ENCODE results near the gene ZCCHC13.
"Not testable (repeated sequence)": the region's sequence is repeated elsewhere in the genome, so short reads cannot be mapped to it uniquely, and the experiment has no call there.

Gene ZCCHC13

DNA sequence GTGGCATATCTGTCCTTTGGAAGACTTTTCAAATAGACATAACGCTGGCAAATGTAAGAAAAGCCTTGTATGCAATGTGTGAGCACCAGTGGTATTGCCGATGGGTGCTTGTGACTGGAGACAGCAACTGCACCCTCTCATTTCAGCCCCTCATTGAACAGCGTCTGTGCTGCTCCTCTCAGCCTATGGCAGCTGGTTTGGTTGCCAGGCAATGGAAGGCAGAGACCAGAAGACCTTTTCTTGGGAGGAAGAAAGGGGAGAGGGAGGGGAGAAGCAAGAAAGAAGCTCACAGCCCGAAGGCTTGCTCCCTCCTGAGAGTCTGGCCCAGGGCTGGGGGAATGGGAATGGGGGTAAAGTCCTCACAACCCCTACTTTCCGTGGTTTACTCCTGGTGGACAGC lies 20.2 kb downstream of the ZCCHC13 start:
- DNase-seq (ENCODE audit: low read depth): no peak

DNA sequence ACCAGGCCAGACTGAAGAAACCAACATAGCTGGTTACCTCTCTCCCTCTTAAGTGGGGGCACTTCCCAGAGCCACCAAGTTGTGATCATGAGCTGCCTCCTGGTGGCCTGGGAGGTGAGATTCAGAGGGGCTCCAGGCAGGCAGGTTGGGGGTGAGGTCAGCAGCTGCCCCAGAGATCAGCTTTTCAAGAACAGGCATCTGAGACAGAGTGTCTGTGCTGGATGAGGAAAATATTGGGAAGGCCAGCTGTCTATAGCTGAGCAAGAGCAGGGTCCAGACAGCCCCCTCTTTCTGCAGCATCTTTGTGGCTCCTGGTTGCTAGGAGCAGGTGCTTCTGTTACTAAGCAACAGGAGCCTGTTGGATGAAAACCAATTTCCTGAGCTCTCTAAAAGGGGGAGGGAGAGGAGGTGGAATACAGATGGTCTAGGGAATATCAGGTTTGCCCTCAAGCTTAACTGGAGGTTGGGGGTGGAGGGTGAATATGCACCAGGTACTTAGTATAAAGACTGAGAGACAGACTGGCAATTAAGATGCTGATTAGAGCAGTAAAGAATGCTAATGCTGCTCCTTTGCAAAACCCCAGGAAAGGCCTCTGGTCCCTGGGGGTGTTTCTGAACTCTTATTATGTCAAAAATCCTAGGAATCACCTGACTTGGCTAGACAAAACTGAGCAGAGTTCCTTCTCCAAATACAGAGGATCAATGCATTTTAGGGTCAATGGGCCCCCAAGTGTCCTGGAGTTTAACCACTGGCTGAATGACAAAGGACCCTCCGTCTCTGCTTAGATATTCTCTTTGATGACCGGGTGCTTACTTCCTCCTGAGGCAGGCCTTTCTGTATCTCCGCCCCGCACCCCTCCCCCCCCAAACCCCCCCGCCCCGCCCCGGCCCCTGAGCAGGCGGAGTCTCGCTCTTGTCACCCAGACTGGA lies 21.4 kb downstream of the ZCCHC13 start:
- DNase-seq (ENCODE audit: low read depth): no peak

- no peak for DNase-seq (ENCODE audit: low read depth)
These were observed 34.9 kb downstream of the ZCCHC13 start for GRCh38 chrX:74338852-74339251.

DNA sequence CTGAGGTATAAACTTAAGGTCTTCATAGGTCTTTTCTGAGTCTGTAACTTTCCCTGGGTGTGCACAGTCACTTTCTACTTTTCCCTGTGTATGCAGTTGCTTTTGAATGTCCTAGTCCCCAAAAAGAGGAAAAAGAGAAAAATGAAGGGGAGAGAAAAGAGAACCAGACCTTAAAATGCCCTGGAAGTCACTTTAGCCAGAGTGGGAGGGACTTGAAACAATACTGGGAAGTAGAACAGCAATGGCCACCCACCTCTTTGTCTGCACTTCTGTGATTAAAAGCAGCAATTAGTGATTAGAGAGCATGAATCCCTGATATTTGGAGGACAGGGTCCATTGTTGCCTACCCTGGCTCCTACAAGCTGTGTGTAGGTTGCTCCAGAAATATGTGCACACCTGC lies 36.1 kb downstream of the ZCCHC13 start:
- DNase-seq (ENCODE audit: low read depth): no peak

GRCh38 chrX:74342211-74342610 lies 38.2 kb downstream of the ZCCHC13 start:
- not testable (repeated sequence) for DNase-seq (ENCODE audit: low read depth)

GRCh38 chrX:74343343-74344279 lies 39.6 kb downstream of the ZCCHC13 start:
- no peak for DNase-seq (ENCODE audit: low read depth)

- DNase-seq (ENCODE audit: low read depth): no peak
These were observed 40.3 kb downstream of the ZCCHC13 start for GRCh38 chrX:74344280-74344622.

DNA sequence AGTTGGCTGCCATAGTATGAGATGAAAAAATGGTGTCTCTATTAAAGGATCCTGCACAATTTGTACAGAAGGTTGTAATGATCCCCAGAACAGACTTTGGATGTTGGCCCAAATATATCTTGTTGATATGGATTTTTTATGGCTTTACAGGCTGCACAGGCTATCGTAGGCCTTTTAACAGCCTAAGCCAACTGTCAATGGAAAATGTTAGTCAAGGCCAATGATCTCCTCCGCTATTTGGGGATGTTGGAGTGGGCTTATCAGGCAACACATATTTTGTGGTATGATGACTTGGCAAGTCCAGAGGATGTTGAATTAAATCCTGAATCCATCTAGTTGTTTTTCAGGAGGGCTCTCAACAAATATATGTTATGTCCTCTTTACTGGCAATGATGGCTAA lies 42.1 kb downstream of the ZCCHC13 start:
- DNase-seq (ENCODE audit: low read depth): no peak

GRCh38 chrX:74349387-74349786 lies 45.4 kb downstream of the ZCCHC13 start:
- no peak for DNase-seq (ENCODE audit: low read depth)

GRCh38 chrX:74351760-74352159 lies 47.8 kb downstream of the ZCCHC13 start:
- DNase-seq (ENCODE audit: low read depth): no peak

GRCh38 chrX:74353984-74354383 lies 50.0 kb downstream of the ZCCHC13 start:
- DNase-seq (ENCODE audit: low read depth): no peak

Measured in T-helper 22 cell (primary cell).